NT2/D1 (cell line): ENCODE results near the gene TXNIP.

Source experiments
- YY1 ChIP-seq: IDR thresholded peaks from 2 replicates; pipeline ENCODE4 v1.6.1; 2011; ENCODE audit not compliant: insufficient read length, insufficient read depth
- ZNF274 ChIP-seq: IDR thresholded peaks from 2 replicates; pipeline ENCODE4 v1.6.1; 2011; ENCODE audit warnings: mild to moderate bottlenecking, low read depth, low read length

DNA sequence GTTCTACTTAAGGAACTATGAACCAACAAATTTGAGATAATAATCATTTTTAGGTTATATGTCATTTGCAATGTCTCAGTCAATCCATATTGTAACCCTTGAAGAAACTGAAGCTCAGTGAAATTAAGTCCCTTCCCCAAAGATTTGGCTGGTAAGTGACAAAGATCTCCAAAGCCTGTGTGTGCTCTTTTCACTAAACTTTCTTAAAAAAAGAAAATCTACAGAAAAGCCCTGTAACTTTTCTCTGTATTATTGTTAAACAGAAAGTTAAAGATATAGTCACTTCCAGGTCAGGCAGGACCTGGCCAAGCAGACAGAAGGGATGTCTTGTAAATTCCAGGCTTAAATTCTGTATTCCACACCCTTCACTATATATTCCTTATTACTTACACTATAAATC is 40.0 kb downstream of the TXNIP start:
- TF ChIP-seq ZNF274 (no peak), YY1 (no peak)
